Left ventricle myocardium inferior (tissue), 1 donor: ENCODE results near the gene SLC25A21. TPM values are rescaled to one million over a fixed set of nuclear protein-coding genes. Genes with fewer than 3 reads are reported as not detected.
"Not testable (repeated sequence)": the region's sequence is repeated elsewhere in the genome, so short reads cannot be mapped to it uniquely, and the experiment has no call there.

Experiments used
- DNase-seq: peaks from one replicate; pipeline ENCODE4 v3.0.0-alpha.2; 2020
- H3K27ac ChIP-seq: fragments of 200-600 bp; replicated peaks from 2 replicates; pipeline ENCODE4 v1.8.0; 2021
- H3K27me3 ChIP-seq: fragments of 200-600 bp; 2 replicates; pipeline ENCODE4 v1.8.0; 2021; ENCODE audit warnings: low read depth
- H3K36me3 ChIP-seq: fragments of 200-600 bp; 2 replicates; pipeline ENCODE4 v1.8.0; 2021
- H3K4me1 ChIP-seq: fragments of 200-600 bp; 2 replicates; pipeline ENCODE4 v1.8.0; 2021
- H3K4me3 ChIP-seq: fragments of 200-600 bp; 2 replicates; pipeline ENCODE4 v1.8.0; 2021; ENCODE audit warnings: mild to moderate bottlenecking, moderate library complexity
- H3K9me3 ChIP-seq: fragments of 200-600 bp; replicated peaks from 2 replicates; pipeline ENCODE4 v1.8.0; 2021
- CTCF ChIP-seq: fragments of 200-600 bp; IDR thresholded peaks from 2 replicates; pipeline ENCODE4 v1.8.0; 2021; ENCODE audit warnings: antibody characterized with exemption, mild to moderate bottlenecking, borderline replicate concordance
- intact Hi-C: fragments of 100-400 bp; cut with micrococcal nuclease; formaldehyde crosslinking; loops from one replicate; pipeline ENCODE4 v1.11.0; 2022
- total RNA-seq: library from RNA; stranded (reverse); fragmentation: NEBNext Ultra II Directional; extraction: Animal tissue kit (Norgen Biotek cat#: 25700); gene quantifications from one replicate; pipeline ENCODE4 v1.2.1, GENCODE V29; 2021
- donor health status: DM: no; HTN: yes; CAD: no; lungs with severe emphysema.

The SLC25A21 gene
- total RNA-seq, 1 donor from 2014 or later, result 0.77 TPM

- TF ChIP-seq CTCF, result no peak
These were observed 261.8 kb downstream of the SLC25A21 start for GRCh38 chr14:36910578-36910977.

GRCh38 chr14:36905272-36905888 lies 267.0 kb downstream of the SLC25A21 start:
- Histone ChIP-seq H3K9me3 (no peaks in the 10 kb centered on the region), H3K36me3 (no peaks in the 10 kb centered on the region), H3K4me1 (no peaks in the 10 kb centered on the region), H3K4me3 (no peak overlapping the region), H3K27ac (no peak overlapping the region), H3K27me3 (no peaks in the 10 kb centered on the region)
- no peak for TF ChIP-seq CTCF
- DNase-seq, result no peak
- intact Hi-C loops, result no loop called here

More at GRCh38 chr14:36910578-36910977, 261.8 kb downstream of the SLC25A21 start:
- no peak for DNase-seq
- peaks cover 5% of the 10 kb centered on the region for H3K27me3 ChIP-seq
- H3K36me3 ChIP-seq, result no peaks in the 10 kb centered on the region
- intact Hi-C loops, result no loop called here
- H3K27ac ChIP-seq, result no peak overlapping the region
- no peaks in the 10 kb centered on the region for H3K9me3 ChIP-seq
- no peak overlapping the region for H3K4me3 ChIP-seq
- H3K4me1 ChIP-seq, result no peaks in the 10 kb centered on the region

GRCh38 chr14:36901861-36902260 lies 270.5 kb downstream of the SLC25A21 start:
- Histone ChIP-seq H3K36me3 (no peaks in the 10 kb centered on the region), H3K4me3 (no peak overlapping the region), H3K27ac (no peak overlapping the region), H3K9me3 (peaks cover 8% of the 10 kb centered on the region), H3K27me3 (peaks cover 12% of the 10 kb centered on the region), H3K4me1 (no peaks in the 10 kb centered on the region)
- no peak for DNase-seq
- intact Hi-C loops, result no loop called here
- TF ChIP-seq CTCF, result no peak

- Histone ChIP-seq H3K4me1 (no peaks in the 10 kb centered on the region), H3K9me3 (peaks cover 12% of the 10 kb centered on the region), H3K27me3 (peaks cover 12% of the 10 kb centered on the region), H3K4me3 (no peak overlapping the region), H3K36me3 (no peaks in the 10 kb centered on the region), H3K27ac (no peak overlapping the region)
- no peak for TF ChIP-seq CTCF
- no peak for DNase-seq
- intact Hi-C loops, result no loop called here
These were observed 271.6 kb downstream of the SLC25A21 start for GRCh38 chr14:36900846-36901245.

GRCh38 chr14:36896300-36896699 lies 276.1 kb downstream of the SLC25A21 start:
- intact Hi-C loops, H3K36me3 ChIP-seq, DNase-seq, H3K27ac ChIP-seq, H3K4me1 ChIP-seq, H3K4me3 ChIP-seq: not testable (repeated sequence)
- peaks cover 20% of the 10 kb centered on the region for H3K9me3 ChIP-seq
- peaks cover 12% of the 10 kb centered on the region for H3K27me3 ChIP-seq

- Histone ChIP-seq H3K4me1 (no peaks in the 10 kb centered on the region), H3K27me3 (no peaks in the 10 kb centered on the region), H3K27ac (no peak overlapping the region), H3K9me3 (peaks cover 15% of the 10 kb centered on the region), H3K36me3 (no peaks in the 10 kb centered on the region), H3K4me3 (no peak overlapping the region)
- TF ChIP-seq CTCF, result no peak
- intact Hi-C loops, result no loop called here
- no peak for DNase-seq
These were observed 288.4 kb downstream of the SLC25A21 start for GRCh38 chr14:36884049-36884448.
